ENCODE measurements around the gene GCC1.
A peak's percentile ranks its signal among the peaks of the same experiment; 100 is the strongest.

GCC1 gene

GRCh38 chr7:127585044-127585953 lies at the start of gene GCC1:
GCC1 (minus strand) TSS chr7:127585596; CDS start chr7:127585182, 414 bp downstream.
- peak; percentile 93 for DNase-seq (ENCODE audit: low read depth)

- no peak for DNase-seq (ENCODE audit: low read depth)
Measured at GRCh38 chr7:127632276-127632910, 47.0 kb upstream of the GCC1 start.

- peak; percentile 24 for DNase-seq (ENCODE audit: low read depth)
Measured at GRCh38 chr7:127629268-127629854, 44.0 kb upstream of the GCC1 start.

GRCh38 chr7:127628445-127628844 lies 43.0 kb upstream of the GCC1 start:
- DNase-seq (ENCODE audit: low read depth), result no peak

- no peak for DNase-seq (ENCODE audit: low read depth)
Measured at GRCh38 chr7:127625331-127625730, 39.9 kb upstream of the GCC1 start.

- DNase-seq (ENCODE audit: low read depth), result no peak
Measured at GRCh38 chr7:127620406-127621233, 35.2 kb upstream of the GCC1 start.

- DNase-seq (ENCODE audit: low read depth), result no peak
Measured at GRCh38 chr7:127619681-127620405, 34.4 kb upstream of the GCC1 start.

- no peak for DNase-seq (ENCODE audit: low read depth)
Measured at GRCh38 chr7:127618775-127619174, 33.4 kb upstream of the GCC1 start.

GRCh38 chr7:127618042-127618441 lies 32.6 kb upstream of the GCC1 start, which contains the start of gene PAX4:
PAX4 (minus strand) TSS chr7:127618142; CDS start chr7:127615928, 2,214 bp downstream.
- no peak for DNase-seq (ENCODE audit: low read depth)

GRCh38 chr7:127616724-127617123 lies 31.3 kb upstream of the GCC1 start:
- no peak for DNase-seq (ENCODE audit: low read depth)

GRCh38 chr7:127612263-127612662 lies 26.9 kb upstream of the GCC1 start:
- no peak for DNase-seq (ENCODE audit: low read depth)

GRCh38 chr7:127609297-127609696 lies 23.9 kb upstream of the GCC1 start:
- no peak for DNase-seq (ENCODE audit: low read depth)

GRCh38 chr7:127608446-127608845 lies 23.1 kb upstream of the GCC1 start:
- no peak for DNase-seq (ENCODE audit: low read depth)

- no peak for DNase-seq (ENCODE audit: low read depth)
Measured at GRCh38 chr7:127600885-127601284, 15.5 kb upstream of the GCC1 start.

GRCh38 chr7:127598318-127598717 lies 12.9 kb upstream of the GCC1 start:
- no peak for DNase-seq (ENCODE audit: low read depth)

- no peak for DNase-seq (ENCODE audit: low read depth)
Measured at GRCh38 chr7:127595737-127596136, 10.3 kb upstream of the GCC1 start.

GRCh38 chr7:127594490-127594889 lies 9.1 kb upstream of the GCC1 start:
- DNase-seq (ENCODE audit: low read depth), result no peak

GRCh38 chr7:127592550-127592949 lies 7.2 kb upstream of the GCC1 start:
- DNase-seq (ENCODE audit: low read depth), result no peak

GRCh38 chr7:127591591-127591990 lies 6.2 kb upstream of the GCC1 start:
- DNase-seq (ENCODE audit: low read depth), result no peak

GRCh38 chr7:127591189-127591588 lies 5.8 kb upstream of the GCC1 start:
- DNase-seq (ENCODE audit: low read depth), result no peak

GRCh38 chr7:127589896-127590295 lies 4.5 kb upstream of the GCC1 start:
- DNase-seq (ENCODE audit: low read depth), result no peak
